NCI-H526 (cell line): Measurements from ENCODE around the gene SYMPK.
"Not testable (repeated sequence)": the region's sequence is repeated elsewhere in the genome, so short reads cannot be mapped to it uniquely, and the experiment has no call there.

Experiments used
- DNase-seq, 2 experiments: peaks; one replicate each; lab custom pipeline; 2025; lab: John Stamatoyannopoulos, UW

Gene SYMPK

DNA sequence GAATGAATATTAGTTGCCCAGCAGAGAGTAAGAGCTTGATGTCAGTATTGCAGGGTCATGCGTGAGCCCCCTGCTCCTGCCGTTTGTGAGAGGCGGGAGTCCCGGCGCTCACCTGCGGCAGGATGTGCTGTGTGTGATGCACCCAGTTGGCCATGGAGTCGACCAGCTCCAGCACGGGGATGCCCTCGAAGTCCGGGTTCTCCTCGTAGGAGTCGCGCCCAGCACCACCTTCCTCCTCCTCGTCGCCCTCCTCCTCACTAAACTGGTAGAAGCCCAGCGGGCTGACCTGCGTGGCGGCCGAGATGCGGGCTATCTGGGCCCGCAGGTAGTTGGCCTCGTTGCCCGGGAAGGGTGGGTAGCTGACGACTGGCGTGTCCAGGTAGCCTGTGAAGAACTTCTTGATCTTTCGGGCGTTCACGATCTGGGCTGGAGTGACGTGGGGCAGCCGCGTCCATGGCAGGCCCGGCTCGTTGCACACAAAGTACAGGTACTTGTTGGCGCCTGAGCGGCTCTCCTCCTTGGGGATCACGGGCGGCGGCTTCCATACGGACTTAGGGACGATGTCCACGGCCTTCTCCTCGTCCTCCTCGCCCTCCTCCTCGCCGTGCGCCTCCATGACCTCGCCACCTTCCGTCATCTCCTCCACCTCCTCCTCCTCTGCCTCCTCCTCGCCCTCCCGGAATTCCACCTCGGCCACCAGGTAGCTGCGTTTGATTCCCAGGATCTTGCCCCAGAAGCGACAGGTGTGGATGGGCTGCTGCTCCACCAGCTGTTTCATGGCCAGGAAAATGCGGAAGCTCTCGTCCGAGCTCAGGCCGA is 58.6 kb downstream of the SYMPK start:
- no peak for DNase-seq

GRCh38 chr19:45801603-45802175 is 61.3 kb downstream of the SYMPK start:
- DNase-seq: no peak

DNA sequence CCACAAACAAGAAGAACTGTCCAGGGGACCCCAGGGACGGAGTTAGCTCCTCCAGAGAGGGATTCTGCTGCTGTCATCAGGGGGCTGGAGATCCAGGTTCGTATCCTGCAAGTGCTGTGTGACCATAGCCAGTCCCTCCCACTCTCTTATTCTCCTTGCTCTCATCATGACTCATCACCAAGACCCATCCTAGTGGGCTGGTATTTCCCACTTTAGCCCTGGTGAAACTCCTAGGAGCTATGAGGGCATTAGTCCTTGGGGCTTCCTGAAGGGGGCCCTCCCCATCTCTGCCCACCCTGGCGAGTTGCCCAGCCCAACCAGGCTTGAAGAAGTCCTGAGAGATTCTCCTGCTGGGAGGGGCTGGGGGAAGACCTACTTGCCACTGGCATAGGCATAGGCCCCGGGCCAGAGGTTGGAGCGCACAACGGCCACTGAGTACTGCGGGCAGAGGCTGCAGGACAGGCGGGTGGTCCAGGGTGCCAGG is 62.8 kb downstream of the SYMPK start:
- DNase-seq: no peak

DNA sequence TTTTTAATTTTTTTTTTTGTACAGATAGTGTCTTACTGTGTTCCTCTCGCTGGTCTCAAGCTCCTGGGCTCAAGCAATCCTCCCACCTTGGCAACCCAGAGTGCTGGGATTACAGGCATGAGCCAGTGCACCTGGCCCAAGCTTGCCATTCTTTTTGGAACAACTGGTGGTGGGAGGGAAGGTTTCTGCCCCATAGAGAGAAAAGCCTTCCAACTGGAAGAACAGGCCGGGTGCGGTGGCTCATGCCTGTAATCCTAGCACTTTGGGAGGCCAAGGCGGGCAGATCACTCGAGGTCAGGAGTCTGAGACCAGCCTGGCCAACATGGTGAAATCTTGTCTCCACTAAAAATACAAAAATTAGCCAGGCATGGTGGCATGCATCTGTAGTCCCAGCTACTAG is 63.4 kb downstream of the SYMPK start:
- not testable (repeated sequence) for DNase-seq

- peak in 1 of 2 experiments; percentile 69 for DNase-seq
Measured at GRCh38 chr19:45798995-45799517, 63.9 kb downstream of the SYMPK start.

DNA sequence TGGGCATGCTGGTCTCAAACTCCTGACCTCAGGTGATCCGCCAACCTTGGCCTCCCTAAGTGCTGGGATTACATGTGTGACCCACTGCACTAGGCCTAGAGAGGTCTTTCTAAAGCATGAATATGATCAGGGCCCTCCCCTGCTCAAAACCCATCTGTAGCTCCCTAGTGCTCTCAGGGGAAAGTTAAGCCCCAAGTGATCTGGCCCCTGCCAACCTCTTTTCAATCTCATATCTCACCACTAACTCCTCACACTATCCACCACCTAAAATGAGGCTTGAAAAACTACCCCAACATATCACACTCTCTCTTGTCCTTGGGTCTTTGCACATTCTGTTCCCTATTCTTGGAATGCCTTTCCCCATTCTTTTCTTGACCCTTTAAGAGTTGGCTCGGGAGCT is 68.3 kb downstream of the SYMPK start:
- DNase-seq: no peak

GRCh38 chr19:45793876-45794275 is 69.1 kb downstream of the SYMPK start:
- DNase-seq: no peak

DNA sequence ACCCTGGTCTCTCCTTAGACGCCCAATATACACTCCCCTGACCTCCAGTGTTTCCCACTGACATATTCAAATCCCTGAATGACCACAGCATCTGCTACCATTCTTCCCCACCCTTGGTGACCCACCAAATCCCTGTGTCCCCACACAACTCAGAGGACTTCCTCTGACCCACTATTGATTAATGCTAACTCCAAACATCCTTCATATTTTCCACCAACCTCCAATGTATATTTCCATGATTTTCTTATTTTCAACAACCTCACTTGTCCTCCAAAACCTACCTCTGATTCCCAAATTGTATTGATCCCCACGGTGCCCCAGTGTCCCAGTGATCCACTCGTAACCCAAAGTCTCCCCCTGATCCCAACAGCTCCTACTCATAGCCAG is 69.8 kb downstream of the SYMPK start:
- DNase-seq: no peak

DNA sequence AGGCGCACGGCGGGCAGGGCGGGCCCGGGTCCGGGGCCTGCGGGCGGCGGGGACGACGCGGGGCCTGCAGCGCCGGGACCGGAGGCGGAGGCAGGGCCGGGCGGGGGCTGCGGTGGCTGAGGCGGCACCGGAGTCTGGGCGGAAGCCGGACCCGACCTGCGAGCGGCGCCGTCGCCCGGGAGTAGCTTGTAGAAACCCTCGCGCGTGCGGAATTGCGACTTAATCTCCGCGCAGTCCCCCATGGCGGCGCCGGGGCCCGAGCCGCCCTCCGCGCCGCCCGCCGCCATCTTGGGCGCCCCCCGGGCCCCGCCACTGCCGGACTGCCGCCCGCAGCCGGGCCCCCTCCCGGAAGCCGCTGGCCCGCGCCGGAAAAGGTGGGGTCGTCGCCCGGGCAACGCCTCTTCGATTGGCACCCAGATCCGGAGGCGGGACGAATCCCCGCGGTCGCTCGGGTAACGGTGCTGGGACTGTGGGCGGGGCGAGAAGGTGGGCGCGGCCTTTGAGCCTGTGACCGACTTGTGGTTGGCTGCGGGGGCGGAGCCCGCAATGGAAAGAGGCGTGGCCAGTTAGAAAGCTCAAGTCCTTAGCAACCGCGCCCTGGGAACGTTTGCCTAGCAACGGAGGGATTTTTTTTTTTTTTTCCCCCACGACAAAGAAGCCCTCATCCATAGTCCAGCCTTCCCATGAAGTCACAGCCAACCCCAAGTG is 70.3 kb downstream of the SYMPK start, which contains the start of gene DMWD:
TSS of gene DMWD (minus strand) at position 376 of the 708 bp plus-strand sequence. CDS start at position 287, 89 bp downstream.
- peak; percentile 93 to 99 for DNase-seq

- no peak for DNase-seq
Measured at GRCh38 chr19:45791744-45792469, 71.0 kb downstream of the SYMPK start.

GRCh38 chr19:45790942-45791341 is 72.0 kb downstream of the SYMPK start:
- no peak for DNase-seq

- no peak for DNase-seq
Measured at GRCh38 chr19:45789035-45789786, 73.7 kb downstream of the SYMPK start.

- no peak for DNase-seq
Measured at GRCh38 chr19:45786533-45786894, 76.4 kb downstream of the SYMPK start.

- no peak for DNase-seq
Measured at GRCh38 chr19:45785781-45786532, 77.0 kb downstream of the SYMPK start.

GRCh38 chr19:45785097-45785496 is 77.8 kb downstream of the SYMPK start:
- no peak for DNase-seq

DNA sequence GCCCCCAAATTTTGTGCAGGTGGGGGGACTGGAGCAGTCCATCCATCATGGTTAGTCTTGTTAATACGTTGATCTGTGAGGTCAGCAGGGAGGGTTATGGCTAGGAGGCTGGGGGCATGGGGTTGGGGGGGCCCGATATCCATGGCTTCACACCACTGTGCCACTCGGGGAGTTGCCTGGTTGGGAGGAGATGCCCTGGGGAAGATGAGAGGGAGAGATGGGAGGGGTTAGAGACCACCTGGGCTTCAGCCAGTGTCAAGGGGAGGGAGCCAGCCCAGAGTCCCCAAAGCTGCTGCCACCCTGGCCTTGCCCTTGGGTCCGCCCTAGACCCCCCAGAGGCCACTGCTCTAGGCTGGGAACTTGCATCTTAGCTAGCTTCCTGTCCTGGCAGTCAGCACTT is 78.9 kb downstream of the SYMPK start:
- DNase-seq: no peak

- no peak for DNase-seq
Measured at GRCh38 chr19:45782820-45783785, 79.8 kb downstream of the SYMPK start.

DNA sequence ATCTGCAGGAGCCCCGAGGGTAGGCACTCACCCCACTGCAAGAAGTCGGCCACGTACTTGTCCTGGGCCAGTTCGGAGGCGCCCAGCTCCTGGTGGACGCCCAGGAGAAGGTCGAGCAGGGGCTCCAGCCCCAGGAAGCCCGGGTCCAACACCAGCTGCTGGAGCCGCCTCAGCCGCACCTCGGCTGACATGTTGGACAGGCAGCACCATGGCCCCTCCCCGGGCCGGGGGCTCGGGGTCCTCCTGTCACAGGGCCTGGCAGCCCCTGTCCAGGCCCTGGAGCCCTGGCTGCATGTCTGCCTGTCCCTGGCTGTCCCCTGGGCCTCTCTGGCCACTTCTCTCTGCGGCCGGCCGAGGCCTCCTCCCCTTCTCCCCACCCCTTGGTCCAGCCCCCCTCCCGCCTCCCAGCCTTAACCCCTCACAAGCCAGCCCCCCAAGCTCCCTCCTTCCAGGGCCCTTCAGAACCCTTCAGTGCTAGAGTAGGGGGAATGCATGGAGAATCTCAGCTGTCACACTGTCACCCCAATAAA is 80.7 kb downstream of the SYMPK start, which contains the start of gene DMPK:
TSS of gene DMPK (minus strand) at position 329 of the 530 bp plus-strand sequence. CDS start at position 191, 138 bp downstream.
- DNase-seq: peak in 1 of 2 experiments; percentile 39
